Skin epidermis (tissue), 12 donors: ENCODE results near the gene ARHGEF18.
"Not testable (repeated sequence)": the region's sequence is repeated elsewhere in the genome, so short reads cannot be mapped to it uniquely, and the experiment has no call there.

ENCODE experiments used
- H3K27ac ChIP-seq, 21 experiments: fragments of 200-600 bp; sonication (generic) in 11 of 21; one replicate each; pipeline ENCODE4 v1.5.0; 2020; ENCODE audit warnings: mild to moderate bottlenecking in 3 of 21, inconsistent platforms in 2 of 21, moderate library complexity in 2 of 21
- H3K4me3 ChIP-seq, 7 experiments: fragments of 200-600 bp; sonication (generic) in 2 of 7; one replicate each; pipeline ENCODE4 v1.5.0; 2020; ENCODE audit warnings: inconsistent platforms in 2 of 7, mild to moderate bottlenecking in 2 of 7, moderate library complexity in 1 of 7

ARHGEF18 gene

DNA sequence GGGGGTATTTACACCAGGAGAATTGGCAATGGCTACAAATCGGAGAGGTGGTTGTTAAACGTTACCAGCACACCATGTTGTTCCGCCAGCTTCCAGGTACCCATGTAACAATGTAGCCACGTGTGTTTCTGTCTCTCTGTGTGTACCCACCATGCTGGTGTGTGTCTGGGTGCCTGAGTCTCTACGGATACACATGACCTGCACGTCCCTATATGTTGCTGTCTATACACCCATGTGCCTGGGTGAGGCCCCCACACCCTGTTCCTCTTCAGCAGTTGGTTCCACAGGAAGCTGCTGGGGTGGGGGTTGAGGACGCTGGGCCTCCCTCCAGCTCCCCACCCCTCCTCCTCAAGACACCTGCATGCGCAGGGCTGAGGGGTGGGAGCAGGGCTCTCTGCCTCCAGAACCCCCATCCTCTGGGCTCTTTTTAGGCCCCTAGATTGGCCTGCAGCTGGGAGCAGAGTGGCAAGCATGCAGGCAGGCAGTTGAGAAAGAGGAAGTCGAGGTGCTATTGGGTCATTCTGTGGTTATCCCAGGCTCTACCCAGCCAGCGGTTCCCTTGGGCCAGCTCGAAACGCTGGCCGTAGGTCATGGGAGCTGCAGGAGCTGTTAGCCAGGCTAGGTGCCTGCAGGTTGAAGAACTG, at the start of gene ARHGEF18:
Gene ARHGEF18, plus strand, starts transcription at position 351 of the 644 bp plus-strand sequence. CDS start 13,954 bp downstream, outside the sequence.
- H3K4me3 ChIP-seq: peak within 1 kb of the TSS; percentile 7 to 38 (median 19)
- peak within 1 kb of the TSS in 15 of 21 experiments; percentile 2 to 92 (median 72) for H3K27ac ChIP-seq

DNA sequence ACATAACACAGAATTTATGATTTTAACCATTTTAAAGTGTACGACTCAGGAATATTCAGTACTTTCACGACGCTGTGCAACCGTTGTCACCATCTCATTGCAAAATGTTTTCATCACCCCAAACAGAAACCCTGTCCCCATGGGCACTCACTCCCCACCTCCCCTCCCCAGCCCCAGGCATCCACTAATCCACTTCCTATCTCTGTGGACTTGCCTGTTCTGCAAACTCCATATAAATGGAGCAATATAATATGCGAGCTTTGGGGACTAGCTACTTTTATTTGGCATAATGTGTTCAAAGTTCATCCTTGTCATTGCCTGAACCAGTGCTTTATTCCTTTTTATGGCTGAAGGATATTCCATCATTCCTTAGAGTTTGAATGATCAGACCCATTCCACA, 47.2 kb upstream of the ARHGEF18 start:
- H3K27ac ChIP-seq: no peak overlapping the region
- H3K4me3 ChIP-seq: no peak overlapping the region

- Histone ChIP-seq H3K27ac (no peak overlapping the region), H3K4me3 (no peak overlapping the region)
Measured at GRCh38 chr19:7303470-7303869, 45.3 kb upstream of the ARHGEF18 start.

DNA sequence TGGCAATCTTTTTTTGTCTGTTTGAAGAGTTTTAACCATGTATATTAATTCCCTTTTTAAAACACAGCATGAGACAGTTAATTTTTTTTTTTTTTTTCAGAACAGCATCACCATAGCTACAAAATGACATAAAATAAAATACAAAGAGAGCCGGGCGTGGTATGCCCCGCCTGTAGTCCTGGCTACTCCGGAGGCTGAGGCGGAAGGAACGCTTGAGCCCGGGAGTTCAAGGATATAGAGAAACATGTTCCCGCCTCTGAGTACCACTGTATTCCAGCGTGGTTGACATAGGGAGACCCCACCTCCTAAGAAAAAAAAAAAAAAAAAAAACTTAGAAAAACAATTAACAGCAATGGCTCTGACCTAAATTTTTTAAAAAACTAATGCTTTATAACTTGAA, 44.5 kb upstream of the ARHGEF18 start:
- no peak overlapping the region for H3K27ac ChIP-seq
- H3K4me3 ChIP-seq: no peak overlapping the region

DNA sequence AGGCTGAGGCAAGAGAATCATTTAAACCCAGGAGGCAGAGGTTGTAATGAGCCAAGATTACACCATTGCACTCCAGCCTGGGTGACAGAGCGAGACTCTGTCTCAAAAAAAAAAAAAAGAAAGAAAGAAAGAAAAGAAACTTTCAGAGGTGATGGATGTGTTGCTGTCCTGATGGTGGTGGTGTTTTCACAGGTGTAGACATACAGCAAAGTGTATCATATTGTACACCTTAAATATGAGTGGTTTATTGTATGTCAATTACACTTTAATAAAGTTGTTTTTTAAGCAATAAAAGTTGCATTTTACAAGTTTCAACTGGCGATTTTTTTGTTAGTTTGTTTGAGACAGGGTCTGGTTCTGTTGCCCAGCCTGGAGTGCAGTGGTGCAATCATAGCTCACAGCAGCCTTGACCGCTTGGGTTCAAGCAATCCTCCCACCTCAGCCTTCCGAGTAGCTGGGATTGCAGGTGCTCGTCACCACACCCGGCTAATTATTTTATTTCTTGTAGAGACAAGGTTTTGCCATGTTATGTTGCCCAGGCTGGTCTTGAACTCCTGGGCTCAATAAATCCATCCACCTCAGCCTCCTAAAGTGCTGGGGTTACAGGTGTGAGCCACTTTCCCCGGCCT, 41.0 kb upstream of the ARHGEF18 start:
- Histone ChIP-seq H3K27ac (no peak overlapping the region), H3K4me3 (no peak overlapping the region)

- not testable (repeated sequence) for H3K4me3 ChIP-seq, H3K27ac ChIP-seq
Measured at GRCh38 chr19:7308327-7308726, 40.4 kb upstream of the ARHGEF18 start.

GRCh38 chr19:7311911-7312310, 36.8 kb upstream of the ARHGEF18 start:
- Histone ChIP-seq H3K27ac (no peak overlapping the region), H3K4me3 (no peak overlapping the region)

- Histone ChIP-seq H3K4me3 (no peak overlapping the region), H3K27ac (no peak overlapping the region)
Measured at GRCh38 chr19:7312816-7313215, 35.9 kb upstream of the ARHGEF18 start.

- Histone ChIP-seq H3K27ac (no peak overlapping the region), H3K4me3 (no peak overlapping the region)
Measured at GRCh38 chr19:7318176-7318575, 30.6 kb upstream of the ARHGEF18 start.

GRCh38 chr19:7326105-7326877, 22.4 kb upstream of the ARHGEF18 start:
- Histone ChIP-seq H3K4me3 (no peak overlapping the region), H3K27ac (no peak overlapping the region)

DNA sequence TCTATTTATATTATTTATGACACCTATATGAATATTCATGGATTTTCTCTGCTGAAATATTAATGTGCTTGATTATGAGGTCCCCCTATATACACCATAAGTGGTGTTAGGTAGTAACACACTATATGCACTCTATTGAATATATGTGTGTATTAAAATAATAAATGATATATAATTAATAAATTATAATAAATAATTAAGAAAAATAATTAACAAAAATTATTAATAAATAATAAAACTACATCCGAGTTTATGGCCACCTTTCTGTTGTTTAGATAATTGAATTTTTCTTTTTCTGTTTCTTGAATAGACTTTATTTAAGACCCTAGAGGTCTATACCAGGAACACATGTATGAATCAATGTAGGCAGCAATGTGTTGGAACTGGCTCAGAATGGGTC, 20.9 kb upstream of the ARHGEF18 start:
- Histone ChIP-seq H3K4me3 (no peak overlapping the region), H3K27ac (no peak overlapping the region)

DNA sequence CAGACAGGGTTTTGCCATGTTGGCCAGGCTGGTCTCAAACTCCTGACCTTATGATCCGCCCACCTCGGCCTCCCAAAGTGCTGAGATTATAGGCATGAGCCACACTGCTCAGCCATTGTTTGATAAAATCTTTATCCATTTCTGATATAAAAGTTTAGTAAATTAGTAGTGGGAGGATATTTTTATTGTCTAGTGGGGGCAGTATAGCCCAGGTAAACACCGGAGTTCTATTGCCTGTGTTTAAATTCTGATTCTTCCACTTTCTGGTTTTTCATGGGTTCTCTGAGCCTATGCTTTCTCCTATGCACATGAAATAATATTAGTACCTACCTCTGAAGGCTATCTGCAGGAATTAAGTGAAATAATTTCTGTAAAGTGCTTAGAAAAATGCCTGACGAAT, 20.1 kb upstream of the ARHGEF18 start:
- Histone ChIP-seq H3K27ac (no peak overlapping the region), H3K4me3 (no peak overlapping the region)

- H3K27ac ChIP-seq: no peak overlapping the region
- no peak overlapping the region for H3K4me3 ChIP-seq
Measured at GRCh38 chr19:7331446-7331845, 17.3 kb upstream of the ARHGEF18 start.

DNA sequence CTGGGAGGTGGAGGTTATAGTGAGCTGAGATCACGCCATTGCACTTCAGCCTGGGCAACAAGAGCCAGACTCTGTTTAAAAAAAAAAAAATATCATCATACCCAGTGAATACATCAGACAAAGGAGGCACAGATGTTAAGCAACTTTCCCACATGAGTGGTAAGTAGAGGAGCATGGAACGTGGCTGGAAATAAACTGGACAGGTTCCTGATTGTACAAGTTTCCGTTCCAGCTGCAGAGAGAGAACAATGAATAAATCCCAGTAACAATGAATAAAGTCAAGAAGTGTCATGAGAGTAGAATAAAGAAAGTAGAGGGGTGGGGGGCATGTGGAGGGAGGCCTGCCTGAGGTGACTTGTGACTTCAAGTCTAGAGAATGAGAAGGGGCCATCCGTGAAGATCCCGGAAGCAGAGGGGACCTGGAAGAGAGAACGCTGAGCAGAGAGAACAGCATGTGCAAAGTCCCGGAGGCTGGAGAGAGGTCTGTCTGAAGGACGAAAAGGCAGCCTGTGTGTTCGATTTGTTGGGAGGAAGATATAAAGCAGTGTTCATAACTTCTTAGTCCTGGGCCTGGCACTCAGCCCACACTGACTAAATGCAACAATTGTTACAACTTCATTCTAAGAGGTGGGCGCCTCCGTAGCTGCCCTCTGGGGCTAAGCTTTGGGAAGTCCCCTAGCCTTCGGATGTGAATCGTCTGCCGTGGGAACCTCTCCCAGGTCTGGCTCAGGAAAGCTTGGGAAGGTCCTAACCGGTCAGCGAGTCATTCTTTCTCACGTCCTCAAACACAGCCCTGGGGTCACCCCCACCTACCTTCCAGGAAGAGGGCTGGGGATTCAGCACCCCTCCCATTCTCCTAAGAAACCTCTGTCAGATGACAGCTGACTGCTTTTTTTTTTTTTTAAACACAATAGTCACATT, 15.3 kb upstream of the ARHGEF18 start:
- no peak overlapping the region for H3K27ac ChIP-seq
- no peak overlapping the region for H3K4me3 ChIP-seq

DNA sequence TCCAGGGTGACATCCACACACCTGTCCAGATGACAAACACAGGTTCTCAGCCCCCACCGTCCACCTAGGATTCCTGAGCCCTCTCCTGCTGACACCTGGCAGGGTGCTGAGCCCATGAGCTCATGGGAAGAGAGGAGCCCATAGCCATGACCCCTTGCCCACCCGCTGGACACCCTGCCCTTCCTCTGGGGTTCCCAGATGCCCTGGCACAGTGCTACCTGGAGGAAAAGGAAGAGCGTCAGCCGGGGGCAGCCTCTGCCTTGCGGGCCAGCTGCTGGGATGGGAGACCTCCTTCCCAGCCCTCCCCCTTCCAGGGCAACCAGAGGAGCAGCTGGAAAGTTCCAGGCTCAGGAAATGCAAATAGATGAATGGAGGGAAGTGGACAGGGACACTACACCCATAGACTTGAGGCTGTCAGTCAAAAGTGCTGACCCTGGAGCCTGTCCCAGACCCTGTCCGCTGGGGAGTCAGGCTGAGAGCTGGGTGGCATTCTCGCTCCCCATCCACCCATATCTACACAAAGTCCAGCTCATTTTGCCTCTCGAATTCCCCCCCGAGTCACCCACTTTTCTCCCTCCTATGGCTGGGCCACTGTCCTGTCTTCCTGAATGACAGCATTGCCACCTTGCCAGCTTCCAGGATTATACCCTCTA, 12.3 kb upstream of the ARHGEF18 start:
- peak overlapping the region in 5 of 21 experiments; percentile 8 to 74 (median 44) for H3K27ac ChIP-seq
- H3K4me3 ChIP-seq: no peak overlapping the region

GRCh38 chr19:7337380-7338194, 11.2 kb upstream of the ARHGEF18 start:
- Histone ChIP-seq H3K4me3 (no peak overlapping the region), H3K27ac (peak overlapping the region in 6 of 21 experiments; percentile 8 to 74 (median 49))

GRCh38 chr19:7340959-7341837, 7.5 kb upstream of the ARHGEF18 start:
- Histone ChIP-seq H3K4me3 (no peak overlapping the region), H3K27ac (peak overlapping the region in 1 of 21 experiments; percentile 2)

DNA sequence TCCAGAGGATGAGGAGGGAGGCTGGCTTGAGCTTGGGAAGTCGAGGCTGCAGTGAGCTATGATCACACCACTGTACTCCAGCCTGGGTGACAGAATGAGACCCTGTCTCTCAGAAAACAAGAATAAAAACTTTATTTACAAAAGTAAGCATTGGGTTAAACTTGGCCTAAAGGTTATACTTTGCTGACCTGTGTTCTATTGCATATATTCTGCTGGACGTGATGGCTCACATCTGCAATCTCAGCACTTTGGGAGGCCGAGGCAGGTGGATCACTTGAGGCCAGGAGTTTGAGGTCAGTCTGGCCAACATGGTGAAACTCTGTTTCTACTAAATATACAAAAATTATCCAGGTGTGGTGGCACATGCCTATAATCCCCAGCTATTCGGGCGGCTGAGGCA, 6.6 kb upstream of the ARHGEF18 start:
- Histone ChIP-seq H3K27ac (no peak overlapping the region), H3K4me3 (no peak overlapping the region)
